Measurements from ENCODE around the gene FAM89A. TPM values are rescaled to one million over a fixed set of nuclear protein-coding genes. Genes with fewer than 3 reads are reported as not detected.

Gene FAM89A
- 12.1 and 16.4 TPM in 2 replicates for total RNA-seq

DNA sequence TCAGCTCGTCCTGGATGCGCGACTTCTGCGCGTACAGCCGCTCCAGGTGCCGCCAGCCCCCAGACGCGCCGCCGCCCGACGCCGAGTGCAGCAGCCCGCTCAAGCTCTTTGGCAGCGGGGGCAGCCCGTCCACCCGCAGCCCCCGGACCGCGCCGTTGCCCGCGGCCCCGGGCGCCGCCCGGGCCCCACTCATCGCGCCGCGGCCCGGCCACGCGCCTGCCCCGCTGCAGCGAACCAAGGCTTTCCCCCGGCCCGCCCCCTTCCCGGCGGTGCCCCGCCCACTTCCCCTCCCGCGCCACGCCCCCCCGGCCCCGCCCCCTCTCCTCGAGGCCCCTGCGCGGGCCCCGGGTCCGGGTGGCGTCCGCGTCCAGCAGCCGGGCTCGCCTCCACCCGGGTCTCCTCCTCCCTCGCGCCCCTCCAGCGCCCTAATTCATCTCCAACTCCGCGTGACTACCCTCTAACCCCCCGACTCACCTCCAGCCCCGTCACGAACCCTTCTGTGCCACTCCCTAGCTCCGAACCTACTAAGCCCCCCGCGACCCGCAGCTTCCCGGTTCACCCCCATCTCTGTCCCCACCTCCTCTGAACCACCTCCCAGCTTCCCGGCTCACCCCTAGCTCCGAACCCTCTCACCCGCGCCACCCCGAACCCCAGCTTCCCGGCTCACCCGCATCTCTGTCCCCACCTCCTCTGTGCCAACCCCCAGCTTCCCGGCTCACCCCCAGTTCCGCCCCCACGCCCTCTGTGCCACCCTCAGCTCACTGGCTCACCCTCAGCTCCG lies at the start of gene FAM89A:
TSS of gene FAM89A (minus strand) at position 236 of the 781 bp plus-strand sequence. CDS start at position 193, 43 bp downstream.

DNA sequence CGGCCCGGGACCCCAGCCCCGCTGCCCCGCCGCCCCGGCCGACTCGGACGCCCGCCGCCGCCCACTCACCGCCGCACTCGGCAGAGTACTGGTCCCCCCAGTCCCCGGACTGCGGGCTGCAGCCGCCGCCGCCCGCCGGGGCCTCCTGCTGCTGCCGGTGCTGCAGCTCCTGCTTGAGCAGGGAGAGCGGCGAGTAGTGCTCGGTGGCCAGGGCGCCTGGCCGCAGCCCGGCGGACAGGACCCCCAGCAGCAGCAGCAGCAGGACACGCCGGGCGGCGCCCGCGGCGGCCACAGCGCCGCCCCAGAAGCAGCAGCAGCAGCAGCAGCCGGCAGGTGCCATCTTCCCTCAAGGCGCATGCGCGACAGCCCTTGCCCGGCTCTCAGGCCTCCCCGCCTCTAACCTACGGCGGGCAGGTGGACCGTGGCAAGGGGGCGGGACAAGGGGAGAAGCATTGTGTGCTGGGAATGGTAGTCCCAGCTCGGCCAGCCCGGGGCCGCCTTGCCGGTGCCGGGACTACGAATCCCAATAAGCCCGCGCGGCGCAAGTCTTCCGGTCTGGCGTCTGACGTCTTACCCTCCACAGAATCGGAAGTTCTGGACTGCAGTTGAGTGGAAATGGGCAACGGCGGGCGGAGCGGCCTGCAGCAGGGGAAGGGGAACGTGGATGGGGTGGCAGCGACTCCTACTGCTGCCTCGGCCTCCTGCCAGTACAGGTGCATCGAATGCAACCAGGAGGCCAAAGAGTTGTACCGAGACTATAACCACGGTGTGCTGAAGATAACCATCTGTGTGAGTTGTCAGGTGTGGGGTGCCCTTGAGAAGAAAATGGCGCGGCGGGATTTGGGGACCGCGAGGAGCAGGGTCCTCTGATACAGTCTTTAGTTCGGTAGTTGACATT lies 61.3 kb downstream of the FAM89A start, which contains the start of the genes ARV1 and TTC13:
TSS of gene ARV1 (plus strand) at position 604 of the 898 bp plus-strand sequence. CDS start at position 616, 12 bp downstream.
TSS of gene TTC13 (minus strand) at position 371 of the 898 bp plus-strand sequence. CDS start at position 340, 31 bp downstream.

Other genes with a start within 250 kb of the FAM89A start
- 26.9 and 27.2 TPM in 2 replicates for gene C1orf198, start 171.7 kb downstream of the FAM89A start, total RNA-seq
- gene TTC13, start 61.4 kb downstream of the FAM89A start, total RNA-seq = 23.5 and 33.6 TPM in 2 replicates
- 17.8 and 20.1 TPM in 2 replicates for gene ARV1, start 61.2 kb downstream of the FAM89A start, total RNA-seq
- not detected in 2 replicates for gene TRIM67, start 121.8 kb upstream of the FAM89A start, total RNA-seq
- gene GNPAT, start 201.0 kb upstream of the FAM89A start, total RNA-seq = 69.0 and 81.2 TPM in 2 replicates